ENCODE results near the gene SMIM33. TPM values are rescaled to one million over a fixed set of nuclear protein-coding genes. Genes with fewer than 3 reads are reported as not detected.
"Not testable (repeated sequence)": the region's sequence is repeated elsewhere in the genome, so short reads cannot be mapped to it uniquely, and the experiment has no call there.

SMIM33 gene
- total and polyA plus RNA-seq, 8 donors = 0.13 to 0.87 (median 0.46) TPM; not detected in 5

DNA sequence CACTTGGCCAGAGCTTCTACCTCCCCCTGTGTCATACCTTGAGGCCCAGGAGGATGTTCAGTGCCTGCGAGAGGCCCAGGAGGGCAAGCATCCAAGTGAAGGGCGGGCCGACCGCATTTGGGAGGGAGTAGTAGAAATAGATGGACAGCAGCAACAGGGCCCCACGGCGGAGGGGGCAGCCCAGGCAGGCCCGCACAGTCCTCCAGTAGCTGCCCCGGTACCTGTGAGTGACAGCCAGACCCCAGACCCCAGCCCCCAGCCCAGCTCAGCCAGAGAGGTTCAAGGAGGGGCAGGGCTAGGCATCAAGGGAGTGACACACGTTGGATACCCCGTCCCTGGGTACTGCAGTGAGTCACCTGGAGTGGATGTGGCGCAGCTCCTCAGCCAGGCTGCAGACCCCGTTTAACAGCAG lies 10.3 kb downstream of the SMIM33 start:
- peak in 1 of 2 donors; percentile 61 for DNase-seq
- intact Hi-C loops (cut with DNase I; ENCODE audit: low total_unique reads) = no loop called here
- 43 to 65% (median 62%) methylated on average over 4 to 12 of the region's 12 CpGs for WGBS, 5 donors
- H3K4me1 ChIP-seq = peaks cover 9 to 55% (median 33%) of the 10 kb centered on the region in 4 donors
- H3K36me3 ChIP-seq = peaks cover 4 to 28% (median 26%) of the 10 kb centered on the region in 4 donors
- TF ChIP-seq POLR2AphosphoS5 (IDR thresholded peaks at IDR 0.05) = no peak
- TF ChIP-seq POLR2A (IDR thresholded peaks at IDR 0.05) = no peak
- TF ChIP-seq EP300 (IDR thresholded peaks at IDR 0.05) = no peak
- TF ChIP-seq, protein P1, sequence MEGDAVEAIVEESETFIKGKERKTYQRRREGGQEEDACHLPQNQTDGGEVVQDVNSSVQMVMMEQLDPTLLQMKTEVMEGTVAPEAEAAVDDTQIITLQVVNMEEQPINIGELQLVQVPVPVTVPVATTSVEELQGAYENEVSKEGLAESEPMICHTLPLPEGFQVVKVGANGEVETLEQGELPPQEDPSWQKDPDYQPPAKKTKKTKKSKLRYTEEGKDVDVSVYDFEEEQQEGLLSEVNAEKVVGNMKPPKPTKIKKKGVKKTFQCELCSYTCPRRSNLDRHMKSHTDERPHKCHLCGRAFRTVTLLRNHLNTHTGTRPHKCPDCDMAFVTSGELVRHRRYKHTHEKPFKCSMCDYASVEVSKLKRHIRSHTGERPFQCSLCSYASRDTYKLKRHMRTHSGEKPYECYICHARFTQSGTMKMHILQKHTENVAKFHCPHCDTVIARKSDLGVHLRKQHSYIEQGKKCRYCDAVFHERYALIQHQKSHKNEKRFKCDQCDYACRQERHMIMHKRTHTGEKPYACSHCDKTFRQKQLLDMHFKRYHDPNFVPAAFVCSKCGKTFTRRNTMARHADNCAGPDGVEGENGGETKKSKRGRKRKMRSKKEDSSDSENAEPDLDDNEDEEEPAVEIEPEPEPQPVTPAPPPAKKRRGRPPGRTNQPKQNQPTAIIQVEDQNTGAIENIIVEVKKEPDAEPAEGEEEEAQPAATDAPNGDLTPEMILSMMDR (IDR thresholded peaks at IDR 0.05) = no peak
- peak overlapping the region; percentile 39 to 52 (median 48) for H3K4me3 ChIP-seq
- peak overlapping the region; percentile 70 to 93 (median 91) for H3K27ac ChIP-seq
- H3K9me3 ChIP-seq = no peaks in the 10 kb centered on the region
- no peaks in the 10 kb centered on the region for H3K27me3 ChIP-seq

DNA sequence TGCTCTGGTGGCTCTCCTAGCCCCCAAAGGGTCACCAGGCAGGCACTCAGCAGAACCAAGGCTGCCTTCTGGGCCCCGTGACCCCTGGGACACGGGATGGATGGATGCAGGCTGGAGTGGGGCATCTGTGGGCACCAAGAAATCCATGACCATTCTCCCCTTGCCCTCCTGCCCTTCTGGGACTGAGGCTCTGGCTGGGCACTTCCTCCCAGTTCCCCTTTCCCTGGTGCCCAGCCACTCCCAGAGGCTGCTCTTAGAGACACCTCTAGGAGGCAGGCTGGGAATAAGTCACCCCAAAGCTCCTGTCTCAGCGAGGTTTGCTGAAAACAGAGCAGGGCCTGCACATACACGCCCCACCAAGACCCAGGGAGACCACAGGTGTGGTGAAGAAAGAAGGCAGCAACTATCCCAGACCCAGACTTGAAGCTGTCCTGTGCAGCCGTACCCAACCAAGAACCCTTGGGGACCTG lies 10.8 kb downstream of the SMIM33 start:
- H3K4me3 ChIP-seq = peak overlapping the region; percentile 39 to 52 (median 48)
- peaks cover 9 to 52% (median 32%) of the 10 kb centered on the region in 4 donors for H3K4me1 ChIP-seq
- DNase-seq = no peak
- 39 to 72% (median 52%) methylated on average over 3 to 5 of the region's 5 CpGs for WGBS, 5 donors
- H3K9me3 ChIP-seq = no peaks in the 10 kb centered on the region
- intact Hi-C loops (cut with DNase I; ENCODE audit: low total_unique reads) = no loop called here
- no peaks in the 10 kb centered on the region for H3K27me3 ChIP-seq
- H3K27ac ChIP-seq = peak overlapping the region; percentile 70 to 93 (median 91)
- TF ChIP-seq POLR2AphosphoS5 (IDR thresholded peaks at IDR 0.05) = no peak
- peaks cover 4 to 23% (median 21%) of the 10 kb centered on the region in 4 donors for H3K36me3 ChIP-seq

DNA sequence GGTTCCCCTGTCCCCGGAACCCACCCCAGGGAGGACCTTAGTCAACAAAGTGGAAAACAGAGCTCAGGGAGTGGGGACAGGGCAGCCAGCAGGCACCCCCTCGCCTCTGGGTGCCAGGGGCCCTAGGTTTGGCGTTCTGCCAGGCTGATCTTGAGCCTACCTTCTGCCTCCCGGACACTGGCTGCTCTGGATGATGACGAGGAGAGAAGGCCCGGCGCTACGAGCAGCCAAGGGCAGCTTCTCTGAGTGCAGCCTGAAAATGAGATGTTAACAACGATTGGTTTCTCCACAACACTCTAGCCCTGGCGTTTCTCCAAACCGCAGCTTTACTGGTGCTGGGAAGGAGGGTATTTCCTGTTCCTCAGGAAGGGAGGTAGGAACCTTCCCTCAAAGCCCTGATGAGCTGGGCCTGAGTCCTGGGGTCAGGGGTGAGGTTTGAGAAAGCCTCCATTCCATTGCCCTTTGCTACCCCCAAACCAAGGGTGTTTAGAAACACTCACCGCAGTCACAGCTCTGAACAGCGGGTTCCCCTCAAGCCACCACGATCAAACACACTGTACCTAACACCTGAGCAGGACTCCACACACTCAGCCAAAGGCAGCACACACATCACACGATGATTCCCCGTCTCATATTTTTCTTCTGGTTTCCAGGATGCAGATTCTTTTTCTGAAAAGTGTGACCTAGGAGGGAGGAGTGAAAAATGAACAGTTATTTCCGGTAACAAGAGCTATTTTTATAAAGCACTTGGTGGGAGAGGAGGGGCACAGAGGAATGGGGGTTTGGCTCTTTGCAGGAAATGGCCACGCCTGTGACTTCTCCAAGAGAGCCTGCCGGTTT lies 11.5 kb downstream of the SMIM33 start, which contains the start of gene STING1:
TSS of gene STING1 (minus strand) at position 709 of the 840 bp plus-strand sequence. CDS start 1,054 bp downstream, outside the sequence.
- no peaks in the 10 kb centered on the region for H3K9me3 ChIP-seq
- H3K36me3 ChIP-seq = peaks cover 4 to 16% (median 15%) of the 10 kb centered on the region in 4 donors
- peak in 2 of 3 donors; percentile 44 to 67 for TF ChIP-seq POLR2AphosphoS5 (IDR thresholded peaks at IDR 0.05)
- no peak for TF ChIP-seq EP300 (IDR thresholded peaks at IDR 0.05)
- intact Hi-C loops (cut with DNase I; ENCODE audit: low total_unique reads) = no loop called here
- H3K4me1 ChIP-seq = peaks cover 9 to 52% (median 32%) of the 10 kb centered on the region in 4 donors
- peak; percentile 85 to 93 for DNase-seq
- 11 to 15% (median 13%) methylated on average over 18 to 19 of the region's 19 CpGs for WGBS, 5 donors
- peak within 1 kb of the TSS; percentile 39 to 52 (median 48) for H3K4me3 ChIP-seq
- no peaks in the 10 kb centered on the region for H3K27me3 ChIP-seq
- peak within 1 kb of the TSS; percentile 70 to 93 (median 91) for H3K27ac ChIP-seq

DNA sequence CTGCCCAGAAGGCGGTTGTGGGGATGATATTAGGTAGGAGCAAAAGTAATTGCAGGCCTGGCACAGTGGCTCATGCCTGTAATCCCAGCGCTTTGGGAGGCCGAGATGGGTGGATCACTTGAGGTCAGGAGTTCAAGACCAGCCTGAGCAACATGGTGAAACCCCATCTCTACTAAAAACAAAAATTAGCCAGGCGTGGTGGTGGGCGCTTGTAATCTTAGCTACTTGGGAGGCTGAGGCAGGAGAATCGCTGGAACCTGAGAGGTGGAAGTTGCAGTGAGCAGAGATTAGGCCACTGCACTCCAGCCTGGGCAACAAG lies 12.0 kb downstream of the SMIM33 start:
- Histone ChIP-seq H3K27ac (peak overlapping the region; percentile 59 to 93 (median 91)), H3K4me3 (peak overlapping the region in 3 of 4 donors; percentile 39 to 52 (median 49)), H3K36me3 (peaks cover 3 to 11% (median 10%) of the 10 kb centered on the region in 4 donors), H3K4me1 (peaks cover 9 to 52% (median 32%) of the 10 kb centered on the region in 4 donors)
- H3K27me3 ChIP-seq; DNase-seq; H3K9me3 ChIP-seq; intact Hi-C loops (cut with DNase I; ENCODE audit: low total_unique reads): not testable (repeated sequence)
- 66 to 74% (median 69%) methylated on average over 6 of the region's 6 CpGs for WGBS, 5 donors

DNA sequence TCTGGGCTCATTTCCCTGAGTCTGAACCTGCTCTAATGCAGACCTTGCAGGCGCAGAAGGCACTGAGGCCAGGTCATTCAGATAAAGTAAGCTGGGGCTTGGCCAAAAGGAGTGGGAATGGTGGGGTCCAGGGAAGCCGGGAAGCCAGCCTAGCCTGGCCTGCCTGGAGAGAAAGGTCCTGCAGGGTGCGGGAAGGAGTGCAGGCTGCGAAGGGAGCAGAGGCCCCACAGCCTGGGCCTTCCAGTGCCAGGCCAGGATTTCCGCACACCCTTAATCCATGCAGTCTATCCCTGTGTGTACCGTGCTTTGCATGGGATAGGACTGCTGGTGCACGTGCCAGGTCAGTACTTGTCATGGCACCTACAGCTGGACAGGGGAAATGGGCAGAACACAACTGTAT lies 15.4 kb downstream of the SMIM33 start:
- Histone ChIP-seq H3K36me3 (no peaks in the 10 kb centered on the region), H3K4me1 (peaks cover 9 to 30% (median 19%) of the 10 kb centered on the region in 4 donors)
- WGBS, 5 donors = 41 to 86% (median 70%) methylated on average over 2 to 7 of the region's 7 CpGs

More for the DNA sequence above, 15.4 kb downstream of the SMIM33 start:
- no peaks in the 10 kb centered on the region for H3K27me3 ChIP-seq
- intact Hi-C loops (cut with DNase I; ENCODE audit: low total_unique reads) = no loop called here
- TF ChIP-seq, protein P1 (IDR thresholded peaks at IDR 0.05) = no peak
- no peak for TF ChIP-seq POLR2A (IDR thresholded peaks at IDR 0.05)
- no peak for TF ChIP-seq EP300 (IDR thresholded peaks at IDR 0.05)
- no peak for TF ChIP-seq POLR2AphosphoS5 (IDR thresholded peaks at IDR 0.05)
- no peak for DNase-seq
- H3K9me3 ChIP-seq = no peaks in the 10 kb centered on the region
- H3K4me3 ChIP-seq = no peak overlapping the region
- H3K27ac ChIP-seq = no peak overlapping the region
